HG03097 (cell line): ENCODE results near the gene ACTN4.

ENCODE experiments used
- ATAC-seq: cut with Tn5 transposase; IDR thresholded peaks from one replicate; pipeline ENCODE4 v1.9.1; 2021; ENCODE audit not compliant: unreplicated experiment, low FRiP score

The ACTN4 gene

GRCh38 chr19:38660724-38661123 is 13.3 kb downstream of the ACTN4 start:
- no peak for ATAC-seq

DNA sequence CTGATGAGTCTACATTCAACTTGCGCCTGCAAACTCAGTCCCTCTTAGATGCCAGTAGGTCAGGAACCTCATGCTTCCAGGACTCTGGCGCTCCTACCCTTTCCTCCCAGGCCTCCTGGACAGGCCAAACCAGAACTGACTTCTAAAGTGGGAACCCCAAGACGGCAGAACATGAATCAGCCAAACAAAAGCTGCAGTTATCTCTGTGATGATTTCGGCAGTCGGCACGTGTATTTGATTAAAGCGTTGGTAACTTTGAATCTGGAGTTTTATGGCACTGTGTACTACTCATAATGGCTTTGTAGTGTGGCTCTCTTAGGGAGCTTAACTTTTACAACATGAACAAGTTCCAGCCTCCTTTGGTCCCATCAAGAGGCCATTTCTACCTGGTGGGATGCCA is 13.7 kb downstream of the ACTN4 start:
- ATAC-seq: no peak

DNA sequence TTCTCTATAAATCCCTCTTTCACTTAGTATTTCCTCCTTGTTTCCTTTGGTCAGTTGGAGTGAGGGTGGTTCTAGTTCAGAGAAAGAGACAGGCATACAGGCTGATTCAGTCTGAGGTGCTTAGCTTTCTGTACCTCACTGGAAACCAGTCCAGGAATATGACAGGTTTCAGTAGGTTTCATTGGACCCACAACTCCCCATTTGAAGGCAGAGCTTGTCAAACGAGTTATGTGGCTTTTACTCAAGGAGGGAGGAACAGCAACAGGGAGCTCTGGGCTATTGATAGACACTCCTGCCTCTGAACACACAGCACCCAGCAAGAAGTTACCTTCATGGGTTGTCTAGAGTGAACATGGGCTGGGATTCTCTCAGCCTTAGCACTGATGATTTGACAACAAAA is 14.5 kb downstream of the ACTN4 start:
- no peak for ATAC-seq

DNA sequence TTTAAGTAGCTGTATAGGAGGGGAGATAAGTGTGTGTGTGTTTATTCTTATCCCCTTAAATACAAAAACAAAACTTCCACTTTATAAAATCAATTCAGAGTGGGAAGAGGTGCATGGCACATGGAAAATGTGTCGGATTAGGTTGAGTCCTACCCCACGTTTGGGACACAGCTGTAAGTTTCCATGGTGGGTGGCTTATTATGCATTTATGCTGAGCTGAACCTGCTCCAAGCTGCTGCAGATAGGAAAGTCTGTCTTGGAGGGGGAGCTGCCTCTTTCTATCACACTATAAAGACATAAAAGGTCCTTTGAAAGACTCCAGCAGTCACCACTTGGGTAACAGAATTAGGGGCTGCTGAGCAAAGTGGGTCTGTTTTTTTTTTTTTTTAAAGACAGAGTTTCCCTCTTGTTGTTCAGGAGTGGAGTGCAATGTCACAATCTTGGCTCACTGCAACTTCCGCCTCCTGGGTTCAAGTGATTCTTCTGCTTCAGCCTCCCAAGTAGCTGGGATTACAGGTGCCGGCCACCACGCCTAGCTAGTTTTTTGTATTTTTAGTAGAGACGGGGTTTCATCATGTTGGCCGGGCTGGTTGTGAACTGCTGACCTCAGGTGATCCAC is 15.2 kb downstream of the ACTN4 start:
- no peak for ATAC-seq

DNA sequence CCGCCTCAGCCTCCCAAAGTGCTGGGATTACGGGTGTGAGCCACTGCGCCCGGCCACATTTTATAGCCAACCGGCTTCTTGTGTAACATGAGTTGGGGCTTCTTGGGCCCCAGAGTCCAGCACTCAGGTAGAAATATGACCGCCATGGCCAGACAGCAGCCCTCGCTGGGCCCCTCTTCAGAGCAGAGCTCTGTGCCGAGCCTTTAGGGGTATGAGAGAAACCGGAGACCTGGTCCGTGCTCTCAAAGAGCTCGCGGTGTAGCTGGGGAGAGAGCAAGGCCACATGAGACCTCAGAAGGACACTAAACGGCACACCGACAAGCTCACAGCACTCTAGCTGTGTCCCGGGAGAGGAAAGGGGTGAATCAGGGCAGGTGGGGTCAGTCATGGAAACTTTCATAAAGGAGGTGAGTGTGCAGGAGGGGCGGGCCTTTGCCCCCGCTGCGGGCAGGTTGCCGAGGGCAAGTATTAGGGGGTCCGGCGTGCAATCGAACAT is 15.8 kb downstream of the ACTN4 start:
- no peak for ATAC-seq

DNA sequence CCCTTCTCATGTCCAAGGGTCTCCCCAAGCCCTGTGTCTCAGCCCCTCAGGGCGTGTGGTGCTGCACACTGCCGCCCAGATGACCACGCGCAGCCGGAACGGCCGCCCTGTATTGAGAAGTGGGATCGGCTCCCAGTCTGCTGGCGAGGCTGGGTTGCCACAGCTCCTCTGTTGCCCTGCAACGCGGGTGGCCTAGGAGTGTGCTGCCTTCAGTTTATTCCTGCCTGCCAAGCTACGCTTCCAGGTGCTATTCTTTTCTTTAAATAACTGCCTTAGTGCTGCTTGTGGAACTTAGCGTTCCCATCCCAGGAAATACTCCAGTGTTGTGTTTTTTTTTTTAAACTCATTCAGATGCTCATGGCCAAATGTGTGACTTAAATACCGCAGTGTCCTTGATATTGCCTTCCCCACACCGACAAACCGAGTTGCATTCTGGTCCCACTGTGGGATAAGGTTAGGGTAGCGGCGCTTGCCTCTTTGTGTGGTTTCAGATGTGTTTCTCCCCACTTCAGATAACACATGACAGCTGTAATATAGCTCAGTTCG is 16.6 kb downstream of the ACTN4 start:
- no peak for ATAC-seq

DNA sequence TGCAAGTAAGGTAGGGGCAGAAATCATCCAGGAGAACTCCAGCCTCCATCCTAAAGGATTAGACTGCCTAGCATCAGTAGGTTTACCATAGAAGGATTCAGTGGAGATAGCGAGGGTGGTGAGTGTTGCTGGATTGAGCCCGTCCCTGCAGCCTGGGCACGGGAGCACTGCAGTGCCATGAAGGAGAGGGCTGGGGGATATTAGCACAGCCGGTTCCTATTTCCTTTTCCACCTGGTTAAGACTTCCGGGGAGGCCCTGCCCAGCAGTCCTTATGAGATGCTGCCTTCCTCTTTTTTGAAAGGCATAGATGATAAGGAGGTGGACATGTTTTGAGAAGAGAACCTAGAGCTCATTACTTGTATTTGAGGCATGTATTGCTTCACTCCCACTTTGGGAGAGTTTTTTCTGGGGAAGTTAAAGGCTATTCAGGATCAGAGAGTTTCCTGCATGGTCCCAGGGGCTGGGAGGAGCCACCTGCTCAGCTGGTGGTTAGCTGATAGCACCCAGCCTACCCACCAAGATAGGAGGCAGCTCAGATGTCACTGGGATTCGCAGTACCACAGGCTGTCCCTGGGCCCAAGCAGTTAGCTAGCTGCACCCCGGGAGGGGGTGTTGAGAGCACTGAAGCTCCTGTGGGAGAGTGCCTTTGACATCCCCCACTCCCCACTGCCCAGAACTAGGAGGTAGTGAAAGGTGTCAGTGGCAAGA is 17.2 kb downstream of the ACTN4 start:
- ATAC-seq: no peak

- no peak for ATAC-seq
Measured at GRCh38 chr19:38665219-38665931, 17.9 kb downstream of the ACTN4 start.

- no peak for ATAC-seq
Measured at GRCh38 chr19:38665950-38666662, 18.7 kb downstream of the ACTN4 start.

DNA sequence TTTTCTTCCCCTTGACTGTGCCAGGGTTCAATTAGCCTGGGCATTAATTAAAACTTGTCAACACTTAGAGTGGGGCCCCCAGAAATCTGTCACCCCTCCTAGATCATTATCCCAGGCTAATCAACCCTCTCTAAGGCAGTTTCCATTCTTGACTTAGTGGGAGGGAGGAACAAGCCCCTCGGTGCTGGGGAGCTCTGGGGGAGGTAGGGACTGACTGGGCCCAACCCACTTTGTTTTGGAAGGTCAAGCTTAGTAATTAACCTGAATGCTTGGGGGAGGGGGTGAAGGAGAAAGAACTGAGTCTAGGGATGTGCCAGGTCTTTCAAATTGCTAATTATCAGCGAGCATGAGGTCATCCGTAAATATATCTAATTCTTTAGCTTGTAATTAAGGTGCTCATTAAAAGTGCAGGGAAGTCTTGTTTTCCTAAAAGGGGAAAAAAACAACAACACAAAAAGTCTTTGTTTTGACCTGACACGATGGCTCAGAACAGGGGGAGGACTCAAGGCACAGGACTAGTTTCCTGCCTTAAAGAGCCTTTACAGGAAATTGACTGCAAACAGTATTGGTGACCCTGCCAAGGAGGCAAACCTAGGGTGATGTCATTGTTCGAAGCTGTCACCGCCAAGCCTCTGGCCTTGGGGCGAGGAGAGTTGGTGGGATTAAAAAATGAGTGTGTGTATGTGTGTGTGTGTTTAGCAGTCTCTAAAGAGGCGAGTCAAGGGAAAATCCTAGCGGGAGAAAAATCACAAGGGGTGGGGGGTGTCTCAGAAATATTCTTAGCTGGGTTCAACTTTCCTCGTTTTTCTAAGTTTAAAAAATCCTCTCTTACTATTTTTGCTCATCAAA is 19.4 kb downstream of the ACTN4 start:
- ATAC-seq: no peak

- ATAC-seq: no peak
Measured at GRCh38 chr19:38667661-38668171, 20.3 kb downstream of the ACTN4 start.

GRCh38 chr19:38669552-38669951 is 22.1 kb downstream of the ACTN4 start:
- no peak for ATAC-seq

GRCh38 chr19:38670921-38671398 is 23.5 kb downstream of the ACTN4 start:
- ATAC-seq: no peak

DNA sequence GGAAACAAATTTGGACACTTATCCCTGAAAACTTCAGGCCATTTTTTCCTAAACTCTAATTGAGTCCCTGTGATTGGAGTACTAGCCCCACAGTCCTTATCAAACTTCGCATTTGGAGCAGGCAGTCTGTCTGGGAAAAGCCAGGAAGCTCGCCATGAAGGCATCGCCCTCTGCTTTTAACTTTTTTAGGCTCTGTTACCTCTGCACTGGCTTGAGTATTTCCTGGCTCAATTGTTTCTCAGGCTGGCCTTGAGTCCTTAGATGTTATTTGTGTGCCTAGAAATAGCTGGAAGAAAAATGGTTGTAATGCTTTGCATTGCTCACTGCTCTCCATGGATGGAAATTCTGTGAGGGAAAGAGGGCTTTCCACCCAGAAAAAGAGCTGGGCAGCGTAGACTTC is 24.2 kb downstream of the ACTN4 start:
- ATAC-seq: no peak

GRCh38 chr19:38673030-38673429 is 25.6 kb downstream of the ACTN4 start:
- ATAC-seq: no peak

DNA sequence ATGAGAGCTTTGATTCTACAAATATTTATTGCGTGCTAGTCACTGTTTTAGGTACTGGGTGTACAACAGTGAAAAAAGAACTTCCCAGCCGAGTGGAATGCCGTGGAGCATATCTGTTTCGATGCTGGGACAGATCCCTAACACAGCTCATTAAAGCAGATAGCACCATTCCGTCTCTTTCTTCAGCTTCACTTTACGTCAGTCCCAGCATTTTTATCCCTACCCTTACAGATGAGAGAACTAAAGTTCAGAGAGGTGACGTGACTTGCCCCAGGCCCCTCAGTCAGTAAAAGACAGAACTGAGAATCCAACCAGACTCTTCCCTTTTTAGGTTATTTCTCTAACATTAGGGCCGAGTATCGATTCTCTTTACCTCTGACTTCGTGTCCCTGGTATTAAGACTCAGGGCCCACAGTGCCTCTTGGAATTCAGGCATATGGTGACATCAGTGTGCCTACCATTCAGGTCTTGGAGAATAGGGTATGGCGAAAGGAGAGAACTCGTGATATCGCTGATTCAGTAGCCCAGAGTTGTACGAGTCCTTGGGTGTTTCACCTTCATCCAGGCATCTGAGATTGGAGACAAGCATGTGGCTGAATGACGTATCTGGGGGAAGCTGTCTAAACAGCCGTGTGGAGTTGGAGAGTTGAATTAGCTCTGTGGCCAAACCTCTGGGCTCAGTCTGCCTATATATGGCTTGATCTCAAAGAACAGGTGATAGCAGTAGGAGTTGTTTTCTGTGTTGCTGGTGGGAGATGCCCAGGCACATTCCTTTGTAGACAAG is 27.1 kb downstream of the ACTN4 start:
- ATAC-seq: no peak

DNA sequence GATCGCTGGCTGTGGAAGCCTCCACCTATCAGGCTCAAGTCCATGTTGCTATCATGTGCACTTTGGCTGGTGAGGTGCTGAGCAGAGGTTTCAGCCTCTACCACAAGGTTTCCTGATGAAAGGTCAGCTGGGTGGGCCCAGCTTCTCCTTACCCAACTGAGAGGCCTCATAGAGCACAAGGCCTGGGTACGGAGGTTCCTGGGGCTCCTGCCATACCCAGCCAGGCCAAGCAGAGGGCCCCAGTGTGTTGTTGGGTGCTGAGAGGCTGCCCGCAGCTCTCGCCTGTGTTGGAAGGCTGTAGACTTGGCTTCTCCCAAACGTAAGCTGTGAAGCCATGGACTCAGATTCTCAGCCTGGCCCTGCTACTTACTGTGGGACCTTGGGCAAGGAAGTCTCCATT is 28.2 kb downstream of the ACTN4 start:
- no peak for ATAC-seq

DNA sequence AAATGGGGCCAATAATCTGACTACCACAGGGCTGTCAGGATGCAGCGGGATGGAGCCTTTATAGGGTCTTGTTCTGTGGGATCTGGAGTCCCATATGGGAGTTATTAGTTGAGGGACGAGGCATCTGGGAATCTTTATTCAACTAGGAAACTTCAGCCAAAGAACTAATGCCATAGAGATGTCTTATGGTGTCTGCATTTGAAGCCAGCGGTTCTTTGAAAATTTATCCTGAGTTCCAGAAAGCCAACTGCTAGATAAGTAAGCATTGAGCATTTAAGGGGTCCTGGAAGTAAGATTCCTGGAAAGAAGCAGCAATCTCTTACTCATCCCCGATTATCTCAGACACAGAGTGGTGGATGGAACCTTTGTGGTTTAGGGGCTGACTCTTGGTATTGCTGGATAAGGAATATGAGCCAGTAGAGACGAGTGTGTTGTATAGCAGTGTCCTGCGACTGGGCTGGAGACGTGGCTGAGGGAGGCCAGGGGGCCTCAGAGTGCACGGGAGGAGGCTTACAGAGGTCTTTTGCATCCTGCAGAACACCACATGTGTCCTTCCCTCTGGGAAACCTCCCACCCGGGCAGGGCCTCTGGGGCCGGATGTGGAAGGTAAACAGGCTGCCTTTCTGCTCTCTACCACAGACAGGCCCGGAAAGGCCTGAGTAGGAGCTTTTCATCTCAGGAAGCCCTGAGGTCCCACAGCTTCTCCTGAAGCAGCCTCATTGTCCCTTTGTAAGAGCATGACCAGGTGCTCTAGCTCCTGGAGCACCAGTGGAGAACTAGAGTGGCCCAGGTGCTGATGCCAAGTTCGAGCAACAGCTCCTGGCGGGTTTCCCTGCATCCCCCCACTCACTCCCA is 28.8 kb downstream of the ACTN4 start:
- no peak for ATAC-seq
